Occipital lobe (tissue), 2 donors: Measurements from ENCODE around the gene TJP1. TPM values are rescaled to one million over a fixed set of nuclear protein-coding genes. Genes with fewer than 3 reads are reported as not detected.

Source experiments
- DNase-seq: peaks from one replicate; lab custom pipeline; 2025; lab: John Stamatoyannopoulos, UW
- total RNA-seq: library from RNA; depleted of rRNA; stranded (reverse); fragments of >200 nt; gene quantifications from one replicate; pipeline ENCODE4 v1.2.3, GENCODE V29; 2014

Gene TJP1
- 48.7 TPM for total RNA-seq

- DNase-seq = peak; percentile 57
These were observed at the start of gene TJP1 for GRCh38 chr15:29822100-29822683. Gene TJP1, minus strand, starts transcription at chr15:29822468. Its CDS starts 440 bp downstream, at chr15:29822028.

- no peak for DNase-seq
These were observed 49.1 kb upstream of the TJP1 start for GRCh38 chr15:29871401-29871800.

- no peak for DNase-seq
These were observed 48.4 kb upstream of the TJP1 start for GRCh38 chr15:29870495-29871151.

- DNase-seq = no peak
These were observed 45.2 kb upstream of the TJP1 start for GRCh38 chr15:29867241-29868000.

GRCh38 chr15:29866337-29866736, 44.1 kb upstream of the TJP1 start:
- DNase-seq = no peak

GRCh38 chr15:29864501-29864900, 42.2 kb upstream of the TJP1 start:
- no peak for DNase-seq

- DNase-seq = peak; percentile 46
These were observed 41.2 kb upstream of the TJP1 start for GRCh38 chr15:29863438-29863837.

- DNase-seq = no peak
These were observed 40.0 kb upstream of the TJP1 start for GRCh38 chr15:29862271-29862670.

GRCh38 chr15:29860872-29861271, 38.6 kb upstream of the TJP1 start:
- DNase-seq = no peak

GRCh38 chr15:29859973-29860715, 37.9 kb upstream of the TJP1 start:
- no peak for DNase-seq

- no peak for DNase-seq
These were observed 37.0 kb upstream of the TJP1 start for GRCh38 chr15:29859293-29859692.

GRCh38 chr15:29857221-29857789, 35.0 kb upstream of the TJP1 start:
- DNase-seq = no peak

- DNase-seq = no peak
These were observed 32.1 kb upstream of the TJP1 start for GRCh38 chr15:29854413-29854812.

GRCh38 chr15:29853211-29853987, 31.1 kb upstream of the TJP1 start:
- DNase-seq = no peak

- no peak for DNase-seq
These were observed 29.9 kb upstream of the TJP1 start for GRCh38 chr15:29852201-29852600.

GRCh38 chr15:29849716-29850115, 27.4 kb upstream of the TJP1 start:
- DNase-seq = no peak

- DNase-seq = no peak
These were observed 26.9 kb upstream of the TJP1 start for GRCh38 chr15:29849218-29849617.

- DNase-seq = no peak
These were observed 22.1 kb upstream of the TJP1 start for GRCh38 chr15:29844290-29844903.

- DNase-seq = no peak
These were observed 20.0 kb upstream of the TJP1 start for GRCh38 chr15:29842290-29842689.

GRCh38 chr15:29840926-29841325, 18.7 kb upstream of the TJP1 start:
- no peak for DNase-seq
